Gastrocnemius medialis (tissue), 4 donors: Measurements from ENCODE around the gene GPR146. TPM values are rescaled to one million over a fixed set of nuclear protein-coding genes. Genes with fewer than 3 reads are reported as not detected.
A peak's percentile ranks its signal among the peaks of the same experiment; 100 is the strongest.

Experiments used
- ATAC-seq, 2 donors: fragments of 150-250 bp; one replicate each; pipeline ENCODE4 v1.9.1; 2016
- DNase-seq, 2 donors: peaks; one replicate each; pipeline ENCODE4 v3.0.0-alpha.2; 2019
- H3K27ac ChIP-seq, 4 donors: fragments of 200-600 bp; sonication (generic); 1 replicate in 1 of 4; 2 replicates in 3 of 4; pipeline ENCODE4 v1.5.1; 2016 to 2018; ENCODE audit warnings: mild to moderate bottlenecking in 2 of 4, moderate library complexity in 1 of 4
- H3K27me3 ChIP-seq, 3 donors: fragments of 200-600 bp; sonication (generic) in 2 of 3; 1 replicate in 1 of 3; 2 replicates in 2 of 3; pipeline versions ENCODE4 v1.5.1 to v1.6.0; 2016 to 2019; ENCODE audit warnings: mild to moderate bottlenecking in 1 of 3, moderate library complexity in 1 of 3
- H3K36me3 ChIP-seq, 2 donors: fragments of 200-600 bp; sonication (generic) in 1 of 2; one replicate each; pipeline ENCODE4 v1.5.1; 2017 to 2018
- H3K4me1 ChIP-seq, 2 donors: fragments of 200-600 bp; sonication (generic) in 1 of 2; one replicate each; pipeline ENCODE4 v1.5.1; 2016 to 2017; ENCODE audit warnings: mild to moderate bottlenecking in 2 of 2
- H3K4me3 ChIP-seq, 4 donors: fragments of 200-600 bp; sonication (generic) in 3 of 4; 1 replicate in 1 of 4; 2 replicates in 3 of 4; pipeline ENCODE4 v1.5.1; 2016 to 2019; ENCODE audit warnings: mild to moderate bottlenecking in 2 of 4
- H3K9me3 ChIP-seq, 3 donors: fragments of 200-600 bp; sonication (generic) in 2 of 3; 1 replicate in 1 of 3; 2 replicates in 2 of 3; pipeline ENCODE4 v1.5.1; 2016 to 2019
- CTCF ChIP-seq, 5 experiments: fragments of 450-650 bp in 3 of 5; fragments of 200-600 bp in 2 of 5; sonication (generic) in 2 of 5; IDR thresholded peaks in 4 of 5; conservative IDR thresholded peaks in 1 of 5; 1 replicate in 4 of 5; 2 replicates in 1 of 5; pipeline ENCODE4 v1.5.1; 2016 to 2019; ENCODE audit warnings: antibody characterized with exemption in 5 of 5, mild to moderate bottlenecking in 3 of 5, moderate library complexity in 3 of 5
- POLR2A ChIP-seq, 2 donors: fragments of 450-650 bp; IDR thresholded peaks; one replicate each; pipeline ENCODE4 v1.6.1; 2017; ENCODE audit warnings: antibody characterized with exemption in 2 of 2, mild to moderate bottlenecking in 2 of 2, moderate library complexity in 2 of 2
- in situ Hi-C, 4 donors: fragments of 200-750 bp; cut with MboI; loops; one replicate each; pipeline versions ENCODE4 v1.15.0 to v1.8.0; 2017; ENCODE audit warnings: low sequenced_read_pairs in 4 of 4
- intact Hi-C: fragments of 100-400 bp; cut with DNase I; formaldehyde crosslinking; loops from one replicate; pipeline ENCODE4 v1.15.1; 2023; ENCODE audit warnings: low total_unique reads
- total RNA-seq, 4 donors: library from RNA; depleted of rRNA; stranded (reverse); fragments of >200 nt; gene quantifications; one replicate each; pipeline versions ENCODE4 v1.1.0 to v1.2.3, GENCODE V29; 2016

GPR146 gene
- total RNA-seq, 4 donors from 2014 or later = 23.3 to 43.8 (median 29.5) TPM

GRCh38 chr7:1049801-1050200, 5.5 kb downstream of the GPR146 start:
- DNase-seq (no peak), ATAC-seq (no peak)
- H3K4me1 ChIP-seq = peaks cover 59 to 65% of the 10 kb centered on the region in 2 donors
- in situ Hi-C loops = loop anchor here in 1 of 4 donors (10.0 kb wide), 1 partner anchor 55 kb away; no protein-coding TSS in a partner anchor
- H3K27ac ChIP-seq = peak overlapping the region in 3 of 4 donors; percentile 20 to 70 (median 29)
- intact Hi-C loops = loop anchor here (10.0 kb wide), 1 partner anchor 485 kb away; the partner anchor contains the start of gene MAFK
- no peaks in the 10 kb centered on the region for H3K27me3 ChIP-seq
- no peaks in the 10 kb centered on the region for H3K9me3 ChIP-seq
- TF ChIP-seq CTCF (IDR thresholded peaks at IDR 0.05 in 4 of 5, conservative IDR thresholded peaks at IDR 0.05 in 1 of 5) = no peak
- no peak for TF ChIP-seq POLR2A (IDR thresholded peaks at IDR 0.05)
- H3K4me3 ChIP-seq = no peak overlapping the region
- no peaks in the 10 kb centered on the region for H3K36me3 ChIP-seq

GRCh38 chr7:1050254-1050906, 6.0 kb downstream of the GPR146 start:
- DNase-seq (no peak), ATAC-seq (no peak)
- no peaks in the 10 kb centered on the region for H3K9me3 ChIP-seq
- peaks cover 56 to 59% of the 10 kb centered on the region in 2 donors for H3K4me1 ChIP-seq
- in situ Hi-C loops (no loop called here), intact Hi-C loops (no loop called here)
- TF ChIP-seq POLR2A (IDR thresholded peaks at IDR 0.05) (no peak), CTCF (IDR thresholded peaks at IDR 0.05 in 4 of 5, conservative IDR thresholded peaks at IDR 0.05 in 1 of 5) (no peak)
- peak overlapping the region; percentile 25 to 73 (median 68) for H3K27ac ChIP-seq
- no peaks in the 10 kb centered on the region for H3K27me3 ChIP-seq
- no peak overlapping the region for H3K4me3 ChIP-seq
- H3K36me3 ChIP-seq = no peaks in the 10 kb centered on the region

- DNase-seq (no peak), ATAC-seq (no peak)
- peaks cover 52 to 54% of the 10 kb centered on the region in 2 donors for H3K4me1 ChIP-seq
Observed at GRCh38 chr7:1050956-1051690, 6.8 kb downstream of the GPR146 start.

More at GRCh38 chr7:1050956-1051690, 6.8 kb downstream of the GPR146 start:
- no peaks in the 10 kb centered on the region for H3K27me3 ChIP-seq
- intact Hi-C loops (no loop called here), in situ Hi-C loops (no loop called here)
- TF ChIP-seq CTCF (IDR thresholded peaks at IDR 0.05 in 4 of 5, conservative IDR thresholded peaks at IDR 0.05 in 1 of 5) = no peak
- TF ChIP-seq POLR2A (IDR thresholded peaks at IDR 0.05) = no peak
- H3K27ac ChIP-seq = peak overlapping the region; percentile 25 to 73 (median 68)
- H3K9me3 ChIP-seq = no peaks in the 10 kb centered on the region
- H3K4me3 ChIP-seq = no peak overlapping the region
- H3K36me3 ChIP-seq = no peaks in the 10 kb centered on the region
